GM19239 (cell line): ENCODE measurements around the gene UBE2D3.
A peak's percentile ranks its signal among the peaks of the same experiment; 100 is the strongest.

ENCODE experiments used
- DNase-seq: peaks from one replicate; pipeline ENCODE4 v3.0.0; 2011; ENCODE audit warnings: low spot score; ENCODE audit not compliant: insufficient read length
- FAIRE-seq: peaks from 2 replicates; lab custom pipeline; 2011; peaks lifted over from hg19 to GRCh38; lab: Jason Lieb, UNC

UBE2D3 gene

DNA sequence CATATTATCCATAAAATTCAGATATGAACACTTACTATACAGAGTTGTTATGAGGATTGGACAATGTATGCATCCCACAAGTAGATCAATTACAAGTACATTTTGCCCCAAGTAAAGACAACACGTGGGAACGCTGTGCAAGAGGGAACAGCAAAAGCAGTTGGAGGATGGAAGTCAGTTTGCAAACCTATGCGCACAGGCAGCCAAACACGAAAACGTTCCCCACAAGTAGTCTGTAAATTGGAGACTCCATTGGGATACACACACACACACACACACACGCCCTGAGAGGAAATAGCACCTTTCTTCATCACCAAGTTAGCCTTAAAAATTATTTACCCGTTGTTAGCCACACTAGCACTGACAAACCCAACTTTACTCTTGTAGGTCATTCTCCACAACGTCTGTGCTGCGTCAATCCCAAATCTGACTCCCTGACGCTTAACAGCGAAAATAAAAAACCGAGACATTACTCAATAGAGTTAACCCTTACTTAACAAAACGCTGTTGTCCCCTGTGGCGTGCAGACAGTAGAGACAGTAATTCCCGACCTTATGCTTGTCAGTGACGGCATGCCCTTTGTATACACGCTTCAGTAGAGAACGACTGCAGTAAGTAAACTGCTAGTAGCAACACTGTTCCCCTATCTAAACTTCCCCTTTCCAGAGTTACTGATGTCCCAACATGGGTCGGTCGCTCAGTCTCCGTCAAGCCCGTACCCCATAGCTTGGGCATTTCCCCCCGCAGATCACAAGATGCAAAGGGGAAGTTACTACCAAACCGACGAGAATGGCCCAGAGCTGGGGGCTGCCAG lies 67.3 kb downstream of the UBE2D3 start:
- DNase-seq: peak; percentile 30

DNA sequence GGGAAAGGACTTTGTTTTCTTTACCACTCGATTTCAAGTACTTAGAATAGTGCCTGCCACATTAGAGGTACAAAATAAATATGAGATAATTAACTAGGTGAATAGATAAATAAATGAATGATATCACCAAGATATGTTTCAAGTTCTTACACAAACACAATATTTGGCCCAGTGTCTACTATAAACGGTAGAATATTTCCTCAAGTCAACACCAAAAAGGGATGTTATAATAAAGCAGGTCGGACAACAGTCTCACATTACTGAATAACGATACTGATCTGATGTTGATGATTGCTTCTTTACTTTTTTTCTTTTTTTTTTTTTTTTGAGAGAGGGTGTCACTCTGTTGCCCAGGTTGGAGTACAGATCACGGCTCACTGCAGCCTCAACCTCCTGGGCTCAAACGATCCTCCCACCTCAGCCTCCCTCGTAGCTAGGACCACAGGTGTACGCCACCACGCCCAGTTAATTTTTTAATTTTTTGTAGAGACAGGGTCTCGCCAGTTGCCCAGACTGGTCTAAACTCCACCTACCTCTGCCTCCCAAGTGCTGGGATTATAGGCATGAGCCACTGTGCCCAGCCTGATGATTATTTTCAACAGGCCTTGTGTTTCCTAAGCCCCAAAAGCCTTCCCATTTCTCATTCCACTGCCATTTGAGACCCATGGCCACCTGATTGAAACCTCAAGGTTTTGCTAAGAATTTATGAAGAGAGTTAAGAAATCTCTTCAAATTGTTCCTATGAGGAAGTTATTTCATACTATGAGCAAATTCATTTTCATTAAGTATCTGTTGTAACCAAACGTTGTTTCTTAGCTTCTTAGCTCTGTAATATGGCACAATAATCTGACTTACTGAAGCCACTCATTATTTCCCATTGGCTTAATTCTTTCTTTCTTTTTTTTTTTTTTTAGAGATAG lies 68.8 kb downstream of the UBE2D3 start:
- DNase-seq (no peak), FAIRE-seq (peak; percentile 45)

More for the DNA sequence above, 67.3 kb downstream of the UBE2D3 start:
- FAIRE-seq: peak; percentile 92

DNA sequence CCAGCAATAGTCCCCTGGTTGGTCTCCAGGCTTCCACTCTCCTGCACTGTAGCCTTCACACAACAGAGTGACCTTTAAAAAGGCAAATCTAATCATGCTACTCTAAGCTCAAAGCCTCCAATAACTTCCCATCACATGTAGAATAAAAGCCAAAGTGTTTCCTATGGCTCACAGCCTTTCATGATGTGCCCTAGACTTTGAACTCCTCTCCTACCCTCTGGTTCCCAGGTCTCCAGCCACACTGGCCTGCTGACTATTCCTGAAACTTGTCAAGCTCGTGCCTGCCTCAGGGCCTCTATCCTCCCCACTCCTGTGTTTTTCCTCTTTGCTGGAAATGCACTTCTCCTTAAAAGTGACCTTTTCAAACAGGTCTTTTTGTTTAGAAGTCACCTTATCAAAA lies 69.7 kb downstream of the UBE2D3 start:
- DNase-seq (no peak), FAIRE-seq (peak; percentile 47)

DNA sequence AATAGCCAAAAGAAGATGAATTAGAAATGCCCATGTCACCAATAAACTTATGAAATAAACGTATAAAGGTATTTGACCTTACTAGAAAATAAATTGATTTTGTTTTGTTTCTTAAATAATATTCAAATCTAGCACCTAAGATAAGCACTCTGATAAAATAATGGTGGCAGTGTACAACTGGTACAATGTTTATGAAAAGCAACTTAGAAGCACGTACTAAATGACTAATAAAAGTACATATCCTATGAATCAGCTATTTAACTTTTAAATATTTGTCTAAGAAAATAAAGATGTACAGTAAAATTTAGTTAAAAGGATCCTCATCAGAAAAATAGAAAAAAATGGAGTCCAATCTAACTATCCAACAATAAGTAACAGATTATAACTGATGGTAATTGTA lies 73.3 kb downstream of the UBE2D3 start:
- FAIRE-seq (no peak), DNase-seq (no peak)

DNA sequence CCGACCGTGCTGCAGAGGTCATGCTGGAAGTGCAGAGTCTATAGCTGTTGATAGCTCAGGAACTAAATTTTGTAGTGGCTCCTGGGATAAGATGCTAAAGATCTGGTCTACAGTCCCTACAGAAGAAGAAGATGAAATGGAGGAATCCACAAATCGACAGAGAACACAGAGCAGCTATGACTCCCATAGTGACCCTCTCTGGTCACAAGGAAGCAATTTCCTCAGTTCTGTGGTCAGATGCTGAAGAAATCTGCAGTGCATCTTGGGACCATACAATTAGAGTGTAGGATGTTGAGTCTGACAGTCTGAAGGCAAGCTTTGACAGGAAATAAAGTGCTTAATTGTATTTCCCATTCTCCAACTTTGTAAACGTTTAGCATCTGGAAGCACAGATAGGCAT lies 75.4 kb downstream of the UBE2D3 start:
- FAIRE-seq: no peak
- DNase-seq: no peak
